Mucosa of descending colon (tissue), 3 donors: ENCODE data around the gene TBCB. TPM values are rescaled to one million over a fixed set of nuclear protein-coding genes. Genes with fewer than 3 reads are reported as not detected.
A peak's percentile ranks its signal among the peaks of the same experiment; 100 is the strongest.

Experiments used
- ATAC-seq: fragments of 200-7000 bp; cut with Tn5 transposase; one replicate; pipeline ENCODE4 v1.9.1; 2020; ENCODE audit warnings: mild to moderate bottlenecking, moderate library complexity
- DNase-seq, 3 donors: peaks; one replicate each; pipeline ENCODE4 v3.0.0-alpha.2; 2020
- H3K36me3 ChIP-seq: fragments of 200-600 bp; one replicate; pipeline ENCODE4 v1.8.0; 2021; ENCODE audit warnings: low read depth, mild to moderate bottlenecking
- H3K4me1 ChIP-seq: fragments of 200-600 bp; one replicate; pipeline ENCODE4 v1.8.0; 2021; ENCODE audit warnings: low read depth, mild to moderate bottlenecking
- H3K4me3 ChIP-seq: fragments of 200-600 bp; one replicate; pipeline ENCODE4 v1.8.0; 2021; ENCODE audit warnings: mild to moderate bottlenecking
- H3K9me3 ChIP-seq: fragments of 200-600 bp; one replicate; pipeline ENCODE4 v1.8.0; 2021; ENCODE audit warnings: mild to moderate bottlenecking
- CTCF ChIP-seq: fragments of 200-600 bp; IDR thresholded peaks from one replicate; pipeline ENCODE4 v1.8.0; 2022; ENCODE audit warnings: antibody characterized with exemption, mild to moderate bottlenecking
- intact Hi-C, 2 donors: fragments of 100-400 bp; cut with DNase I in 1 of 2; cut with micrococcal nuclease in 1 of 2; formaldehyde crosslinking; loops; one replicate each; pipeline versions ENCODE4 v1.11.0 to v1.11.1; 2022; cut with DNase I, micrococcal nuclease
- total RNA-seq, 3 donors: library from RNA; stranded (reverse); fragmentation: NEBNext Ultra II Directional in 2 of 3; extraction: Animal tissue kit (Norgen Biotek cat#: 25700) in 2 of 3; gene quantifications; one replicate each; pipeline versions ENCODE4 v1.2.1 to v1.2.4, GENCODE V29; 2021 to 2023
- donor health status: DM: no; HTN: no; CAD: no; lungs with moderate emphysema.
- donor health status: DM: no; HTN: no; CAD: no.
- donor health status: DM: no; HTN: yes; CAD: no.

TBCB gene
- total RNA-seq, 3 donors from 2014 or later: 81.9 to 106 (median 90.8) TPM

- no peak for TF ChIP-seq CTCF
- H3K36me3 ChIP-seq: peaks cover 4% of the 10 kb centered on the region
- H3K9me3 ChIP-seq: no peaks in the 10 kb centered on the region
- DNase-seq (no peak), ATAC-seq (no peak)
- no peak within 1 kb of the TSS for H3K4me3 ChIP-seq
- intact Hi-C loops: no loop called here
- peaks cover 7% of the 10 kb centered on the region for H3K4me1 ChIP-seq
Measured at GRCh38 chr19:36110487-36111199, 4.6 kb upstream of the TBCB start, which contains the start of gene OVOL3. OVOL3 (plus strand) TSS chr19:36111143; CDS start chr19:36111203, 60 bp downstream.

GRCh38 chr19:36111200-36111539 is 4.1 kb upstream of the TBCB start:
- peaks cover 4% of the 10 kb centered on the region for H3K36me3 ChIP-seq
- H3K9me3 ChIP-seq: no peaks in the 10 kb centered on the region
- H3K4me1 ChIP-seq: peaks cover 9% of the 10 kb centered on the region
- no peak for TF ChIP-seq CTCF
- ATAC-seq (no peak), DNase-seq (no peak)
- intact Hi-C loops: no loop called here
- H3K4me3 ChIP-seq: no peak overlapping the region

- Histone ChIP-seq H3K4me3 (no peak overlapping the region), H3K36me3 (peaks cover 4% of the 10 kb centered on the region), H3K9me3 (no peaks in the 10 kb centered on the region), H3K4me1 (peaks cover 14% of the 10 kb centered on the region)
- DNase-seq (no peak), ATAC-seq (no peak)
- TF ChIP-seq CTCF: no peak
- intact Hi-C loops: no loop called here
Measured at GRCh38 chr19:36112678-36113077, 2.6 kb upstream of the TBCB start.

GRCh38 chr19:36113425-36113824 is 1.8 kb upstream of the TBCB start:
- no peak overlapping the region for H3K4me3 ChIP-seq
- ATAC-seq: no peak
- intact Hi-C loops: no loop called here
- no peaks in the 10 kb centered on the region for H3K9me3 ChIP-seq
- TF ChIP-seq CTCF: no peak
- H3K4me1 ChIP-seq: peaks cover 14% of the 10 kb centered on the region
- peaks cover 4% of the 10 kb centered on the region for H3K36me3 ChIP-seq
- DNase-seq: no peak

GRCh38 chr19:36113894-36114720 is 1.2 kb upstream of the TBCB start:
- H3K4me1 ChIP-seq: peaks cover 14% of the 10 kb centered on the region
- peak; percentile 35 to 70 (median 61) for DNase-seq
- ATAC-seq: no peak
- H3K9me3 ChIP-seq: no peaks in the 10 kb centered on the region
- peak overlapping the region; percentile 45 for H3K4me3 ChIP-seq
- TF ChIP-seq CTCF: peak; percentile 7
- intact Hi-C loops: no loop called here
- peaks cover 4% of the 10 kb centered on the region for H3K36me3 ChIP-seq
